Stimulated activated CD8-positive, alpha-beta memory T cell treated with anti-CD3 and anti-CD28 coated beads, Interleukin-12 subunit alpha, Interleukin-12 subunit beta, amount 100 ng/mL, for 24 hours (primary cell): ENCODE measurements around the gene LRCH4.
A peak's percentile ranks its signal among the peaks of the same experiment; 100 is the strongest.
"Not testable (repeated sequence)": the region's sequence is repeated elsewhere in the genome, so short reads cannot be mapped to it uniquely, and the experiment has no call there.

ENCODE experiments used
- DNase-seq: peaks from one replicate; pipeline ENCODE4 v3.0.0-alpha.2; 2020; ENCODE audit errors: extremely low read depth

LRCH4 gene

DNA sequence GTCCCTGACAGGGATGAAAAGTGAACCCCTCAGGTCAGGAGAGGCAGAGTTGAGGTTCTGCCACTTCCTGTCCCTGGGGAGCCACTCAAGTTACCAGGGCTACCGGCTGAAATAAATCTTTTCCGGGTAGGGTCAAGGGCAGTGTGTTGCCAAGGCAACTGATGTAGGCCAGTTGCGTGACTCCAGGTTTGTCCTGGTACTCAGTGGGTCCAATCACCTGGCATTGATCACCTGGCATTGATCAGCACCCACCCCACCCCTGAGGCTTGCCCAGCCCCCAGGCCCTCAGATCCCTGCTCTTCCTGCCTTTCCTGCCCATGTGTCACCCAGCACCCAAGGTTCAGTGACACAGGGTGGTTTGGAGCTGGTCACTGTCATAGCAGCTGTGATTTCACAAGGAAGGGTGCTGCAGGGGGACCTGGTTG lies 18.2 kb downstream of the LRCH4 start:
- DNase-seq: no peak

DNA sequence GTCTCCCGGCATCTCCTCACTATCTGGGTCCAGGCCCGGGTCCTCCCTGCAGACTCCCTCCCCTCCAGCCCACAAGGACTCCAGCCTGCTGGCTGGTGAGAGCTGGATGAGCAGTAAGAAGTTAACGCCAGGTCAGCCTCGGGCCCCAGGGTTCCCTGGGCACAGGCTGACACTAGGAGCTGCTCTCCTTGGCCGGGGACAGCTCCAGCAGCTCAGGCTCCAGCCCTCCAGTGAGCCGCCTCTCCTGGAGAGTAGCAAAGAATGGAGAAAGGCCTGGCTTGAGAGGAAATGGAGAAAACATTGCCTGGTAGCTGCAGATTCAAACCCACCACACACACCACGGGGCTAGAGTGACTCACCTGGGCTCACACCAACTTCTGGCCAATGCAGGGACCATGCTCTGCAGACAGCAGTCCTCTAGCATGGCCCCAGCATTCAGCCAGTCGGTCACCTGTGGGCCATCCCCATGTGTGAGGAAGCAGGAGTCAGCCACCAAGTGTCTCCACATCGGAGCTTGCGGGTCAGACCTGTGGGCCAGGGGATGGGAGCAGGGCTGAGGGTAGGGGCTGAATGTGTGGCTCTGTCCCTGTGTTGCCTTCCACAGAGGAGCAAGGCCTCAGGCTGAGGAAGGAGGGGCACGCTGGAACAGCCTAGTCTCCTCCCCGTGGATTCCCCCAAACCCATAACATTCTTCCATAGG lies 18.7 kb downstream of the LRCH4 start:
- no peak for DNase-seq

DNA sequence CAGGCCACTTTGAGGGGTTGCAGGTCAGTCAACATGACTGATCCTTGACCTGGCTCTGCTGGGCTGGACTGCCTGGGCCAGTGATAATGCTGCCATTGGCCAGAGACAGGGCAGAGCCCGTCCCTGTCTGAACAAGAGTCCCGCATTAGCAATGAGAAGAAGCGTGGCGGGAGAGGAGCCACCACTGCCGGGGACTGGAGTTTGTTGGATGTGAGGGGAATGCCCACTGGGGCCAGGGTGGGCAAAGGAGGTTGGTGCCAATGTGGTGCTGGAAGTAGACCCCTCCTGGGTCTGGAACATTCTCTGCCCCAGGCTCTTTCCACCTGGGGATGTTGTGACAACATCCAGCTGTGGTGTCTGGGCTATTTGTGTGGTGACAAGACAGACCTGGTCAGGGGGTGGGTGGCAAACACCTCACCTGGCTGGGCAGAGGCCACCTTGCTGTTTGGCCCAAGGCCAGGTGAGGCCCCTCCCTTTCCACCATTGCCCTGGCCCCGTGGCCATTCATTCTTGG lies 19.9 kb downstream of the LRCH4 start:
- no peak for DNase-seq

DNA sequence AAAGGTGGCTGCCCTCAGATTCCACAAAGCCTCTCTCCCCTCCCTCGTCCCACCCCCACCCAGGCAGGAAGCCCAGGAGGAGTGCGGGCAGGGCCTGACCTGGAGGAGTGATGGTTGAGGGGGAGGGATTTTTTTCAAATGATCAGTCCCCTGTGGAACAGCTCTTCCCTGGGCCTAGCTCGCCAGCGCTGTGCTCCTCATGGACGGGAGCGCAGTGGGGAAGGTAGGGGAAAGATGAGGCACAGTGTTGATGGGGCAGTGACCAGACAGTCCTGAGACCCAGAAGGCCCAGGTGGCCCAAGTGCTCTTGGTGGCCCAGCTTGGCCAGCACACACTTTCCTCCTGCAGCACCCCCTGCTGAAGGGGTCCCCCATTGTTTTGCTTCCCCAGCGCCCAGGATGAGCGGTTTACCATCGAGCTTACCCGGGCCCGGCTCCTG lies 20.8 kb downstream of the LRCH4 start:
- no peak for DNase-seq

DNA sequence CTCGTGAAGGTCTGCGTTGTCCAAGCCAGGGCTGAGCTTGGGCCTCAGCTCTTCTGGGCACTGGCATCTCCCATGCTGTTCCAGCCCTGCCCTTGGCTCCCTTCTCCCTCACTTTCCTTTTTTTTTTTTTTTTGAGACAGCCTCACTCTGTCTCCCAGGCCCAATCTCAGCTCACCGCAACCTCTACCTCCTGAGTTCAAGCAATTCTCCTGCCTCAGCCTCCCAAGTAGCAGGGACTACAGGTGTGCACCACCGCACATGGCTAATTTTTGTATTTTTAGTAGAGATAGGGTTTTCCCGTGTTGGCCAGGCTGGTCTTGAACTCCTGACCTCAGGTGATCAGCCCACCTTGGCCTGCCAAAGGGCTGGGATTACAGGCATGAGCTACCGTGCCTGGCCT lies 21.5 kb downstream of the LRCH4 start:
- not testable (repeated sequence) for DNase-seq

DNA sequence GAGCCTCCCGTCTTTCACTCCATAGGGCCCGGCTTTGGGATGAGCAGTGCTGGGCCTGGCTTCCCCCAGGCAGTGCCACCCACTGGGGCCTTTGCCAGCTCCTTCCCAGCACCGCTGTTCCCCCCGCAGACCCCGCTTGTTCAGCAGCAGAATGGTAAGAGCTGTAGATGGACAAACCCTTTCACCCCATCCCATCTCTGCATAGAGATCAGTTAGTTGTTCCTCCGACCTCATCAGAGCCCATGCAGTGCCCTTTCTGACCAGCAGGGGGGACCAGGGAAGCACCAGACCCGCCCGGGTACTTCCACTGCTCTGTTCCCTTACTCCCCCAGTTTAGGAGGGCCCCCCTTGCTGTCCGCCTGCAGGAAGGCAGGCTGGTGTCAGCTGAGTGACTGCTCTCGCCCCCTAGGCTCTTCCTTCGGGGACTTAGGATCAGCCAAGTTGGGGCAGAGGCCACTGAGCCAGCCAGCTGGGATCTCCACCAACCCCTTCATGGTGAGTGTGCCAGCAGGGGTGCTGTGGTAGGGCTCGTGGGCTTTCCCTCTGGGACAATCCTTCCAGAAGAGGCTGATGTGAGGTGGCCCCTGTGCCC lies 22.0 kb downstream of the LRCH4 start:
- peak; percentile 59 for DNase-seq

DNA sequence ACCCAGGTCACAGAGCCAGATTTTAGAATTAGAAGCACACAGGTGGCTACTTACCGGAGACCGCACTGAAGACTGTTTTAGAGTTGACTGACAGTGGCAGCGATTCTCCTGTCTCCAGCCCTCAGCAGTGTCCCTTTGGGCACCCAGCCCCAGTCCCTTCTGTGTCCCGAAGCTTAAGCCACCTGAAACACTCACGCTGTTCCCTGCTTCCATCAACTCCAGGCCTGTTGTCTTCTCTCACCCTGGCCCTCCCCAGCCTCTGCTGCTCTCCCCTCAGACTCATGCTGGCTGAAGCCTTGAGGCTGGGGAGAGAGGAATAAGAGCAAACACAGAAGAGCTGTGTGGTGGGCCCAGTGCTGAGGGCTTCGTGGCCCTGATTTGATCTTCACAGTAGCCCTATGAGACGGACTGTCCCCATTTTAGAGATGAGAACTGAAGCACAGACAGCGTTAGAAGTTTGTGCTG lies 22.8 kb downstream of the LRCH4 start:
- DNase-seq: no peak

DNA sequence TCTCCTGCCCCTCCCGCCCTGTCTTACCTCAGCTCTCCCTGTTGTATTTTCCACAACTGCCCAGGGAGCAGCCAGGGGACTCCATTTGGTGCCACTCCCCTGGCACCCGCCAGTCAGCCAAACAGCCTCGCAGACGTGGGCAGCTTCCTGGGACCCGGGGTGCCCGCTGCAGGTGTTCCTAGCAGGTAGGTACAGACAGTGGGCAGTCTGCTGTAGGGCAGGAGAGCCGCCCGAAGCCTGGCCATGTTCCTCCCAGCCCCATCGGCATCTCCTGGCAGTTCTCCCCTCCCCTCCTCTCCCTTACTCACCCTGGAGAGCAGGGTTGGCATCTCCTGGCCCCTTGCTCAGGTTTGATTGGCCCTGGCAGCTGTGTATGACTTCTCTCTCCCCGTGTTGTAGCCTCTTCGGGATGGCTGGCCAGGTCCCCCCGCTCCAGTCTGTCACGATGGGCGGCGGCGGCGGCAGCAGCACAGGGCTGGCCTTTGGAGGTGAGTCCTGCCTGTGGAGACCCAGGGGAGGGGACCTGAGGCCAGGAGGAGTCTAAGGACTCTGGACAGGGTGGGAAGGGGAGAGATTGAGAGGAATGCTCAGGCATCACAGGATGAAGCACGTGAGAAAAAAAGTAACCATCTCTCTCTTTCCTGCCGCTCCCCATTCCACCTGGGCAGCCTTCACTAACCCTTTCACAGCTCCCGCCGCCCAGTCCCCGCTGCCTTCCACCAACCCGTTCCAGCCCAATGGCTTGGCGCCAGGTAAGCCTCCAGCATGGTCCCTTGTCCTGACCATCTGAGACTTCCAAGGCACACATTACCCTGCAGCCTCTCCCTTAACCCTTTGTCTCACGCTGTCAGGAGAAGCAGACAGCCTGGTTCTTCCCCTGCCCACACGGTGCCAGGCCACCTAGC lies 23.5 kb downstream of the LRCH4 start:
- no peak for DNase-seq

DNA sequence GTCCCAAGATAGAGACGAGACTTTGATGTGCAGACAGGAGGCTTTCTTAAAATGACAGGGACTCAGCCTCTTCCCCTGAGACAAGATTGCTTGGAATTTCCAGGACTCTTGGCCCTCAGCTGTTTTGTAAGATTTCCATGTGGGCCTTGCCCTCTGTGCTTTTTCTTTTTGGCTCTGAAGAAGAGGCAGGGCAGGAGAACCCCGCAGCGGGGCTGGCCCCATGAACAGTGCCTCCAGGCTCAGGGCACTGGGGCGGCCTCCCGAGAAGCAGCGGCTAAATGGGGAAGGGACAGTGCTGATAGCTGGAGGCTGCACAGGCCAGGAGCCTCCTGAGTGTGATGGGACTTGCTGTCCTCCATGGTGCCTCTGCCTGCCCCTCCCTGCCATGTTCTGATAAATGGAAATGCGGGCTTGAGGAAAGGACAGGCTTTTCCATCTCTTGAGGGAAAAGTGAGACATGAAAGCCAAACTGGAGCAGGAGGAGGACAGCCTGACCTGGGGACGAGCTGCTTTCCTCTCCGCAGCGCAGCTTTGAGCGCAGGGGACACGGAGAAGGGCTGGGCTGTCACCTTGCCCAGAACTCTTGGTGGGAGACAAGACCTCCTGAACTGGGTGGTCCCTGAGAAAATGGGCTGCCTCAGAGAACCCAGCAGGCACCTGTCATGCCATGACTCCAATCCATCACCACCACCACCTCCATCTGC lies 24.3 kb downstream of the LRCH4 start:
- DNase-seq: no peak

DNA sequence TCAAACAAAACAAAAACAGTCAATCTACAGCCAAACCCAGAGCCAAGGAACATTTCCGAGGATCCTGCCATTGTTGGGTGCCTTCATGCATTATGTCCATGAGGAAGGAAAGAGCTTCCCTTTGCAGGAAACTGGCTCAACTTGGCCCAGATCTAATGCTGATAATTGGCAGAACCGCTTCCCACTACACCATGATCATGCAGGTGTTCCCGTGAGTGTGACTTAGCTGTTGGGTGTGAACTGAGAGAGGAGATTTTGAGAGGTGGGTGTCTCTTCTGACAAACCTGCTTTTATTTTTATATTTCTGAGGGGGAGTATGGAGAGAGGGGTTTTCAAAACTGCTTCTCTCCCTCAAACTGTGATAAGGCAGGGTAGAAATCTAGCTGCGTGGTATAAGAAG lies 26.8 kb downstream of the LRCH4 start:
- DNase-seq: no peak

DNA sequence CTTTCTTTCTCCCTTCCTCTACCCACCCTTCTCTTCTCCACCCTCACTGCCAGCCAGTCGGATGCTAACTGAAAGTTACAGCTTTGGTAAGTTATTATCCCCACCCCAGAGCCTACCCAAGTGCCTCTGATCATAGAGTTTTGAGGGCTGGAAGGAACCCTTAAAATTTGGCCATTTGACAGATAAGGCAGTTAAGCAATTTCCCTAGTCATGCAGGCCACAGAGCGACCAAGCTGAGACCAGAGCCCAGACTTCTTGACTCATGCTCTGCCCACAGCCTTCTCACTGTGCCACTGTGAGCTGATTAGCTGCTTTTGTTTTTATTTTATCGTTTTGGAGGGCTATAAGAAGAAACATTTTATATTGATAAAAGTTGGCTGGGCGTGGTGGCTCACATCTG lies 29.4 kb downstream of the LRCH4 start:
- no peak for DNase-seq

DNA sequence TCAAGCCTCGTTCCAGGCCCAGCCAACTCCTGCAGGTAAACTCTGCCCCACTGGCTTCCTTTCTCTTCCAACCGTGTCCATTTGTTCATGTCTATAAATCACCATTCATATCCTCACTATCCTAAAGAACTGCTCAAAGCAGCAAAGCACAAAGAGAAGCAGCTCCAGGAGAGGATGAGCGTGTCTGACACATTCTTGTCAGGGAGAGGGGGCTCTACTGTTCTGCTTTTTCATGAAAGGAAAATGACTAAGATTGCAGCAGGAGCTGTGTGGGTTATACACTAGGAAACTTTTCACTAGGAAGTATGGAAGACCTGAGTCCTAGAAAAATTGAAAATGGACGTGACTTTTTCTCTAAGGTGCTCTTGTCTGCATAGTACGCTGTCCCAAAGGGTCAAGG lies 30.2 kb downstream of the LRCH4 start:
- DNase-seq: no peak

DNA sequence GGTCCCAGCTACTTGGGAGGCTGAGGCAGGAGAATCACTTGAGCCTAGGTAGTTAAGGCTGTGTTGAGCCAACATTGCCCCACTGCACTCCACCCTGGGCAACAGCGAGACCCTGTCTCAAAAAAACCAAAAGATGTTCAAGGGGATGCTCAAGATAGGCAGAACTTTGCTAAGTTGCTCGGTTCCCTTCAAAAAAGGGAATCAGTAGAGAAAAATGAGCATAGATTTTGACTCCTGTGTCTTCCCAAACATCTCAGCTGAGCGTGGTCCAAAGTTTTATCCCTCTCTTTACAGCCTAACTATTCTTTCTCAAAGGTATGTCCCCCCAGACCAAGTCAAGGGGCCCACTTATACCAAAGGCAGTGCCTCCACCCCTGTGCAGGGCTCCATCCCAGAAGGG lies 32.9 kb downstream of the LRCH4 start:
- no peak for DNase-seq

DNA sequence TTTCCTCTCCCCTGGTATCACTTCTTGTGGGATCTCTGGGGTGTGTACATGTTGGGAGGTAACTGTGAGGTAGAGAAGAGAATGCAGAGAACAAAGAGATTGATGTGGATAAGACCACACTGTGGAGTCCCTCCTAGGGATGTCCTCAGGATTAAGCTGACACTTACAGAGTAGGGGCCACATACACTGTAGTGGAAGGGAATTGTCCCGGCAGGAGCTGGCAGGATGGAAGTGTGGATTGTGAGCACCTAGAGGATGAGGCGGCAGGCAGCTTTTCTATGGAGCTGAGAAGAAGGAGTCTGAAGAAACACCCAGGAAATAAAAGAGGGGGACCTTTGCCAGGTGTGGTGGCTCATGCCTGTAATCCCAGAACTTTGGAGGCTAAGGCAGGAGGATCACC lies 33.4 kb downstream of the LRCH4 start:
- DNase-seq: no peak

DNA sequence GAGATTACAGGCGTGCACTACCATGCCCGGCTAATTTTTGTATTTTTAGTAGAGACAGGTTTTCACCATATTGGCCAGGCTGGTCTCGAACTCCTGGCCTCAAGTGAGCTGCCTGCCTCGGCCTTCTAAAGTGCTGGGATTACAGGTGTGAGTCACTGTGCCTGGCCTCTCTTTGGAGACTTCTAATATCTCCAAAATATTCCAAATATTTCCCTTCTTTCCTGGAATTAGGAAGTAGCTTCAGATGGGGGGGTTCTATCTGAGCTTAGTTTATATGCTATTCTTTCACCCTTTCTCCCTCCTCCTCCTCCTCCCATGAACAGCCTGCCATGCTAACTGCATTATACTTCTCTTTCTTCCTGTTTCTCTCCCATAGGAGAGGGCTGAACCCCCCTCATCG lies 37.5 kb downstream of the LRCH4 start:
- DNase-seq: not testable (repeated sequence)

DNA sequence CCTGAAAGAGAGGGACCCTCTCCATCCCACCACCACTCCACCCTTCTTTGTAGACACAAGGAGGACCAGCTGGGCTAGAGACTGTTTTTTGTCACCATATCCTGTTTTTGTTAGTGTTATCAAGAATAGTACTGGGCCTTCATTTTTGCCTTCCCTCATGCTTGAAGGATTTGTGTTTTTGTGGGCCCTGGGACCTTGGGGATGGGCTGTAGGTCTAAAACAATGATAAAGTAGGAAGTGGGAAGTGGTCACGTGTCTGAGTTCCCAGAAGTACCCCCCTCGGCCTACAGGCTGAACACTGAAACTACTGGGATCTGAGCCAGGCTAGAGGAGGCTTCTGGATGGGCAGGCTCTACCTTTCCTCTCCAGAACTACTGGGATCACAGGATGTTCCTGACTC lies 38.1 kb downstream of the LRCH4 start:
- DNase-seq: no peak

DNA sequence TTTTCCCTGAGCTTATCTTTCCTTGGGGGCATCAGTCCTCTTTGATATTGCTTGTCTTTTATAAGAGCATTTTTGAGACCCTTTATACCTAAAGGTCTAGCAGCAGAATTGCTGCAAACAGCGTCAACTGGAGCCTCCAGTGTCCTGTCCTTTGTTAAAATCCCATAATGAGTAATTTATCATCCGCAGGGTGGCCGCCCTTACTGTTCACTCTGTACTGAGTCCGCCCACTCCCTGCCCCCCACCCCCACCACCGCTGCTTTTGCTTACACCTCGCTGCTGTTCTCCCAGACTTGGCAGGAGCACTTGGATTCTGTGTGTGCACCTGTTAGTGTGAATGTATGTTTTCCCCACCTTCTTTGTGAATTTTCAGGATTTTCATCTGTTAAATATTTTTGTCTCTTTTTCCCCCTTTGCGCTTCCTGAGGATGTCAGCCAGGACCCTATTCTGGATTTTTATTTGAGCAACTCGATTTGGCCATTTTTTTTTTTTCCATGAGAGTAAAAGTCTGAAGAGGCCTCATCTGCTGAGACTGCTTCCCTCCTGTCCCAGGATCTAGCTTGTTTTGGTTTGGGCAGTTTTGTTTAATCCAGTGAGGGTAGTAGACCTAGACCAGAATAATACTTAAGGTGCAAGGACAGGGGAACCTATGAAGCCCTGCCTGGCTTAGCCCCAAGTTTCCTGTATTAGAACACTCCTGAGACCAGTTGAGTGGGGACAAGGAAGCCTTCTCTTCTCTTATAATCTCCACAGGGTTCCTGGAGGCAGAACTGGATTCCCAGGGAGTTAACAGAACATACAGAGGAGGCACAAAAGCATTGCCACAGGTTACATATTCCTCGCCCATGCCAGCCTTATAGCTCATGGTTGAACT lies 38.8 kb downstream of the LRCH4 start:
- no peak for DNase-seq

DNA sequence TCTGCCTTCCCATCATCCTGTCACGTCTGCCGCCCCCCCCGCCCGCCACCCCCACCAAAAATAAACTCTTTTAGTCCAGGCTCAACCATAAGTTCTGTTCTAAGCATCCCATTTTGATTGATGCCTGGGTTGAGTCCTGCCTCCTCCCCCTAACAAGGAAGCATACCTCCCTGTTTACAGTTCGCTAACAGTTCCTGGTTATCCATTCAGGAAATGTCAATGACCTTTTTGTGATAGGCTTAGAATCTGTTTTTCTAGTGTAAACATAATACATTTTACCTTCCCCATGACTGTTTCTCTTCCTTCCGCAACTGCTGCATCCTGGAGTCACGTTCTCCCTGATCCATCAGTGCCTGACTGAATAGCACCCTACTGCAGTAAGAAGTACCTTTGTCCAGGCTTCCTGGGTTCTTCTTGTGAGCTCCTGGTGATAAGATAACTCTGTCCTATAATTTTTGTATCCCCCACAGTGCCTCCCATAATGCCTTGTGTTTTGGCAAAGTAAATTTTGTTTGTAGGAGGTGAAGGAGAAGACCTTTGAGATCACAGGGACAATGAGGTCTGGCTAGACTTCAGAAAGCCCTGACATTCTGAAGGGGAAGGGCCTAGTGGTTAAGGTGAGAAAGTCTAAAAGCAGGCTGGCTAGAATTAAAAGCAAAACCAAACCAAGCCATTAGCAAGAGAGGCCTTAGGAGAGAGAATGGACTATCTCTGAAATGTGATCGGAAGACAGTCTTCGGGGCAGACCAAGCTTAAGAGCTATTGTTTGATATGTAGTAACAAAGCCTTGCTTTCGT lies 39.6 kb downstream of the LRCH4 start:
- no peak for DNase-seq

DNA sequence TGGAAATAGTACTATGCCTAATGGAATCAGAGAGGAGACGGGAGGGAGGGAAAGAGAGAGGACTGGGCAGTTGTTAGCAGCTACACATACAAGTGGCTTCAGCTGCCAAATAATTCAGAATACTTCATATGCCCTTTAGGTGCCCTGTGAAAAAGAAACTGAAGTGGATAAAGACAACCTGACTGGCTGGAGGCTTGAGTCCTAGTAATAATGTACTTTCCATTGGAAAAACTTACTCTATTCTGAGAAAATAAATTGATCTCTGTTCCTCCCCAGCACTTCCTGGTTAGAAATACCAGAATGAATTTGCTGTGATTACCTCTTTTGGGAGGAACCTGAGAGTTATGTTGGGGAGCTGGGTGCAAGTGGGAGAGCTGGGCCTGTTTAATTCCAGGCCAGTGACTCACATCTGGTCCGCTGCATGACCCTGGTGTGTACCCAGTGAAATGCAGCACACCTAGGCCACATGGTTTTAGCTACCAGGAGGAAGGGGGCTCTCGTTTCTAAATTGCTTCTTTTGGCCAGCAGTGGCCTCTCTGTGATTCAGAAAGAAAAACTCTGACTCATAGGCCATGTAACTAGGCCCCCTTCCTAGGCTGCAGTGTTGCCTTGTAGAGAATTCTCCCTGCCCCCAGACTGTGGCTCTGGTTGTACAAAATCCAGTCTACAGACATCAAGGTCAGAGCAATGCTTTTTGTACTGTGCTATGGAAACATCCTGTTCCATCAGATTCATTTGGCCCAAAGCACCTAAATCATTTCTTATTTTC lies 40.4 kb downstream of the LRCH4 start:
- no peak for DNase-seq
